Measurements from ENCODE around the gene MKRN2OS. TPM values are rescaled to one million over a fixed set of nuclear protein-coding genes. Genes with fewer than 3 reads are reported as not detected.

The MKRN2OS gene
- total RNA-seq, 1 experiment from 2014 or later = not detected

DNA sequence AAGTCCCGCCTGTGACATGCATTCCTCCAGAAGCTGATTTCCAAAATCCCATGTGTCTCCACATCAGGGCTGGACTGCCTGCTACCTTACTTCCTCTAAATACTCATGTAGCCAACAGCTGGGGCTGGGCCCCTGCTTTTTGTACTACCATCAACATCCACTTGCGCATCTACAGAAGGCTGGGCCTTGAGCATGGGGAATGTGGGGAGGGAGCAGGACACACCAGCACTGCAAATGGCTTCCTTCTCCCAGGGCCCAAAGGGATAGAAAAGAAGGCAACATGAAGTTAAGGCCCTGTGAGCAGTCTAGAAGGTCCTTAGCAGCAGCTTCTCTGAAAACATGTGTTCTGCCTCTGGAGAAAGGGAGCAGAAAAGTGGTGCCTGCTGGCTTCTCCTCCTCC lies 38.8 kb upstream of the MKRN2OS start:
- CTCF ChIA-PET = no interaction called here
- Histone ChIP-seq H3K27me3 (replicated peaks; ENCODE audit: insufficient read depth, low read depth, low read length, poor library complexity) (no peaks in the 10 kb centered on the region), H3K9me3 (ENCODE audit: low read depth, low read length, poor library complexity, severe bottlenecking) (no peaks in the 10 kb centered on the region), H3K4me1 (ENCODE audit: insufficient read depth, low read length, poor library complexity, severe bottlenecking) (no peaks in the 10 kb centered on the region), H3K36me3 (ENCODE audit: insufficient read depth, low read length, poor library complexity, severe bottlenecking) (peaks cover 88% of the 10 kb centered on the region), H3K27ac (ENCODE audit: low read depth, low read length, poor library complexity, severe bottlenecking) (no peak overlapping the region), H3K4me3 (ENCODE audit: low read depth, low read length, poor library complexity, severe bottlenecking) (no peak overlapping the region)
- no peak for DNase-seq (ENCODE audit: low spot score)
- POLR2A ChIA-PET (ENCODE audit: low non-redundant PET) = no interaction called here
- intact Hi-C loops (cut with micrococcal nuclease; ENCODE audit: unreplicated experiment) = no loop called here
- no peak for TF ChIP-seq EZH2 (IDR thresholded peaks at IDR 0.05; ENCODE audit: borderline replicate concordance, low read depth, low read length, poor library complexity, severe bottlenecking)
- TF ChIP-seq, protein P1, sequence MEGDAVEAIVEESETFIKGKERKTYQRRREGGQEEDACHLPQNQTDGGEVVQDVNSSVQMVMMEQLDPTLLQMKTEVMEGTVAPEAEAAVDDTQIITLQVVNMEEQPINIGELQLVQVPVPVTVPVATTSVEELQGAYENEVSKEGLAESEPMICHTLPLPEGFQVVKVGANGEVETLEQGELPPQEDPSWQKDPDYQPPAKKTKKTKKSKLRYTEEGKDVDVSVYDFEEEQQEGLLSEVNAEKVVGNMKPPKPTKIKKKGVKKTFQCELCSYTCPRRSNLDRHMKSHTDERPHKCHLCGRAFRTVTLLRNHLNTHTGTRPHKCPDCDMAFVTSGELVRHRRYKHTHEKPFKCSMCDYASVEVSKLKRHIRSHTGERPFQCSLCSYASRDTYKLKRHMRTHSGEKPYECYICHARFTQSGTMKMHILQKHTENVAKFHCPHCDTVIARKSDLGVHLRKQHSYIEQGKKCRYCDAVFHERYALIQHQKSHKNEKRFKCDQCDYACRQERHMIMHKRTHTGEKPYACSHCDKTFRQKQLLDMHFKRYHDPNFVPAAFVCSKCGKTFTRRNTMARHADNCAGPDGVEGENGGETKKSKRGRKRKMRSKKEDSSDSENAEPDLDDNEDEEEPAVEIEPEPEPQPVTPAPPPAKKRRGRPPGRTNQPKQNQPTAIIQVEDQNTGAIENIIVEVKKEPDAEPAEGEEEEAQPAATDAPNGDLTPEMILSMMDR (conservative IDR thresholded peaks at IDR 0.05; ENCODE audit: low read depth, low read length) = no peak
- no TSS peak for BruUV-seq (replicated peaks)

DNA sequence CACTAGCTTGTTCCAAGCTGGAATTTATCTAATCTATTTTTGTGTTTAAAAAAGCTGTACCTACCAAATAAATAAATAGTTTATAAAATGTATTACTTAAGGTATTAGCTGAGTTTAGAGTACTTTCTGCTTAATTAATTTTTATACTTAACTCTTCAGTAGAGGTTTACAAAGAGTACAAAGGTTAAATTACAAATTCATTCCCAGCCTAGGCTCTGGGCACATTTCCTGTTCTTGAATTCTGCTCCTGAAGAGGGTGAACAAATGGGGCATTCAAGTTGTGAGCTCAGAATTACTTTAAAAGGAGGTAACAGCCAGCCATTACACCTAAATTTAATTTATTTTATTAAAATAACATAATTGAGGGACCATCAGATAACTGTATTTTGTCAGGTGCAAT lies 38.0 kb upstream of the MKRN2OS start:
- no peak for TF ChIP-seq EZH2 (IDR thresholded peaks at IDR 0.05; ENCODE audit: borderline replicate concordance, low read depth, low read length, poor library complexity, severe bottlenecking)
- TF ChIP-seq, protein P1 (conservative IDR thresholded peaks at IDR 0.05; ENCODE audit: low read depth, low read length) = no peak
- H3K36me3 ChIP-seq (ENCODE audit: insufficient read depth, low read length, poor library complexity, severe bottlenecking) = peaks cover 87% of the 10 kb centered on the region

DNA sequence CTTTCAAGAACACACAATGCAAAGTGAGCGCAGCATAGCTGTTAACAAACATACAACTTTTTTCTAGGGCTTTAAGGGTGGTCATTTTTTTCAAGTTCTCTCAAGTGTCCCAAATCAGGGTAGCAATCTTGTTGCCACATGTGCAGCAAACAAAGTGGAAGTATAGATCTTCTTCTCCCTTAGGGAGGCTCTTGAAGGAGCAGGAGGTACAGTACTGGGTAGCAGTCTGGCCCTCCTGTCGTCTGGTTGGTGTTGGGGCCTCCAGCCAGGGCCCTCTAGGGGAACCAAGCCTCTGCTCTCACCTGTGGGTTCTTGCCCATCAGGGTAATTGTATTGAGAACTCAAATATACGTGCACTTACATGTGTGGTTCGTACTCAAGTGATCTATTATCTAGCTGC lies 37.4 kb upstream of the MKRN2OS start:
- ChIA-PET CTCF (no interaction called here), POLR2A (ENCODE audit: low non-redundant PET) (no interaction called here)
- BruUV-seq (replicated peaks) = TSS peak; percentile 26

More for the DNA sequence above, 38.0 kb upstream of the MKRN2OS start:
- intact Hi-C loops (cut with micrococcal nuclease; ENCODE audit: unreplicated experiment) = no loop called here
- ChIA-PET CTCF (no interaction called here), POLR2A (ENCODE audit: low non-redundant PET) (no interaction called here)
- no TSS peak for BruUV-seq (replicated peaks)
- Histone ChIP-seq H3K4me1 (ENCODE audit: insufficient read depth, low read length, poor library complexity, severe bottlenecking) (no peaks in the 10 kb centered on the region), H3K4me3 (ENCODE audit: low read depth, low read length, poor library complexity, severe bottlenecking) (no peak overlapping the region), H3K9me3 (ENCODE audit: low read depth, low read length, poor library complexity, severe bottlenecking) (no peaks in the 10 kb centered on the region), H3K27ac (ENCODE audit: low read depth, low read length, poor library complexity, severe bottlenecking) (no peak overlapping the region), H3K27me3 (replicated peaks; ENCODE audit: insufficient read depth, low read depth, low read length, poor library complexity) (no peaks in the 10 kb centered on the region)
- DNase-seq (ENCODE audit: low spot score) = no peak

More for the DNA sequence above, 37.4 kb upstream of the MKRN2OS start:
- no peaks in the 10 kb centered on the region for H3K27me3 ChIP-seq (replicated peaks; ENCODE audit: insufficient read depth, low read depth, low read length, poor library complexity)
- no peaks in the 10 kb centered on the region for H3K4me1 ChIP-seq (ENCODE audit: insufficient read depth, low read length, poor library complexity, severe bottlenecking)
- H3K36me3 ChIP-seq (ENCODE audit: insufficient read depth, low read length, poor library complexity, severe bottlenecking) = peaks cover 82% of the 10 kb centered on the region
- intact Hi-C loops (cut with micrococcal nuclease; ENCODE audit: unreplicated experiment) = no loop called here
- no peak overlapping the region for H3K27ac ChIP-seq (ENCODE audit: low read depth, low read length, poor library complexity, severe bottlenecking)
- H3K4me3 ChIP-seq (ENCODE audit: low read depth, low read length, poor library complexity, severe bottlenecking) = no peak overlapping the region
- H3K9me3 ChIP-seq (ENCODE audit: low read depth, low read length, poor library complexity, severe bottlenecking) = no peaks in the 10 kb centered on the region
- TF ChIP-seq, protein P1 (conservative IDR thresholded peaks at IDR 0.05; ENCODE audit: low read depth, low read length) = no peak
- no peak for DNase-seq (ENCODE audit: low spot score)

Data from A673 (cell line).